GM18858 (cell line): Measurements from ENCODE around the gene TIAM2.
"Not testable (repeated sequence)": the region's sequence is repeated elsewhere in the genome, so short reads cannot be mapped to it uniquely, and the experiment has no call there.

Source experiments
- ATAC-seq: cut with Tn5 transposase; IDR thresholded peaks from one replicate; pipeline ENCODE4 v1.9.1; 2021; ENCODE audit not compliant: unreplicated experiment

TIAM2 gene

DNA sequence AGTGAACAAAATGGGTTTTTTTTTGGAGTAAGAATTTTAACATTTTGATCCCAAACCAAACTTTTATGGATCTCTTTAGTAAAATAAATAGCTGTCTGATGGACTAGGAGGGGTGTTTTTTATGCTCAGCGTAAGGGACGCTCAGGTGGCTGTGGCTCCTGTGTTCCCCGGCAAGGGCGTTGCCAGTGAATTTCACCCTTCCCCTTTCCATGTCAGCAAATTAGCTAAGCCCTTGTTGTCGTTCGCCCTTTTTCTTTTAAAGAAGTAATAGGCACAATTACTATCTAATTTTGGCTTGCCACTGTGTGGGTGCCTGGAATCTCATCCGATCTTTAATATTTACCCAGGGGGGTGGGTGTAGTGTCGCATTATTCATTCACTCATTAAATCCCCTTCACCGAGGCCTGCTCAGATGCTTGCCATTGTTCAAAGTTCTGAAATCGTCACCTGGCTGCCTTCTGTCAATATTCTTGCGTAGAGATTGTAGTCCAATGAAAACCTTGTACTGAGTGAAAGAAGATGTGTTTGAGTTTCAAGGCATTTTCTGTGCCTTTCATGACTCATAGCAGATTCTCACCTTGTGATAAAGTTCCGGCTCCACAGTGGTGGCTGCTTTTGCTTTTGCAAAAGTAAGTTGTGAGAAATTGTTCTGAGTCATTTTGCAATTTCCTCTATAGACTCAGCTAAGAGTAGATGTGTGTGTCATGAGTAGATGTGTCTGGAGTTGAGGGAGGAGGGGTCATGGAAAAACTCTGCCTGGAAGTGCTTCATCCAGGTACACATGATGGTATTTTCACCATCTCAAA lies 228.7 kb downstream of the TIAM2 start:
- peak; percentile 97 for ATAC-seq

DNA sequence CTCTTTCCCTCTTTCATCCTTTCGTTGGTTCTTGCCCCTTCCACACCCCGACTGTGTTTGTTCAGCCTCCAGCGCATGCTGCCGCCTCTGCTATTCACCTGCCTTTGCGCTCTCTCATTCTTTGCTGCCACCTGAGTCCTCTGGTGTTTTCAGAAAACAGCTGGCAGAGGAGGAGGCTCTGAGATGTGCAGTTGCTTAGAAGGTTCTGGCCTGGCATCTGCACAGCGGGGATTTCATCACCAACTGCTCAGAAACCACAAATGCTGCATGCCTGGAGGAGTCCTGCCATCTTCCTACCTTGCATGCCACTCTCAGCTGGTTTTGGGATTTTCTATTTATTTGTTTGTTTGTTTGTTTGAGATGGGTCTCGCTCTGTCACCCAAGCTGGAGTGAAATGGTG lies 229.5 kb downstream of the TIAM2 start:
- ATAC-seq: no peak

DNA sequence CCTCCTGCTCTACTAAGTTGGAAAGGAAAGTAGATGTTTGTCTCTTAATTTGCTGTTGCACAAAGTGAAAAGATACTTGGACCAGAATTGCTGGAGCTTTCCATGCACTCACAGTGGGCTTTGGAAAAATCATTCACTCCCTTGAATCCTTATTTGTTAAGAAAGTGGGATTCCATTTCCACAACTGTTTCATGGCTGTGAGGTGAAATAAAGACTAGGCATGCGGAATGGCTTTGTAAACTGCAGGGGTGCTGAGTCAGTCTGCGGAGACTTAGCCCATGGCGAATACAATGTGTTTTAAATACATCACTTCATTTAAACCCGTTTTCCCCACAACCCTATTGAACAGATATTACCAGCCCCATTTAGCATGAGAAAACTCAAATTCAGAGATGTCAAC lies 231.9 kb downstream of the TIAM2 start:
- ATAC-seq: no peak

DNA sequence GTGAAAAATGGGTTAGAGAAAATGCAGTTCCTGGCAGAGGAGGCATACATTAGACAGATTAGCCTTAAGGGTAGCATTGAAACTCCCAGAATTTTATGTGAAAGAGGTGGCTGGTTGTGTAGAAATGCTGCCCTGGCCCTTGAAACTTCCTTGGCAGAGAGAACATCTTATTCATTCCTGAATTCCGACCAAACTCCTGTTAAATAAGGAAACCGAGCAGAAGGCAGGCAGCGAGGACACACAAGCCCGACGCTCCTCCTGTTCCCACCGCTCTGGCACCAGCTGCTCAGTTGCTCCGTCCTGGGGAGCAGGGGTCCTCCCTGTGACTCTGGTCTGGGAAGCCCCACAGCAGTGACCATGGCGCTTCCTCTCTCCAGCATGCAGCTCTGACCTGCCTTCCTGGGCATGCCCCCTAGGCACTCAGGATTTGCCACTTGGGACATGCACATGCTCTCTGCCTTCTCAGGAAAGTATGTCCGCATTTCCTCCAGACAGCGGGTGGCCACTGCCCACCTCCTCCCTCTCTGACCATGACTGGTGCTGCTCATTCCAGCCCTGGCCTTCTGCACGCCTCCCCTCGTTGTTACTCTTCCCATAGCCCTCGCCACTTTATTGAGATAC lies 233.5 kb downstream of the TIAM2 start:
- ATAC-seq: no peak

DNA sequence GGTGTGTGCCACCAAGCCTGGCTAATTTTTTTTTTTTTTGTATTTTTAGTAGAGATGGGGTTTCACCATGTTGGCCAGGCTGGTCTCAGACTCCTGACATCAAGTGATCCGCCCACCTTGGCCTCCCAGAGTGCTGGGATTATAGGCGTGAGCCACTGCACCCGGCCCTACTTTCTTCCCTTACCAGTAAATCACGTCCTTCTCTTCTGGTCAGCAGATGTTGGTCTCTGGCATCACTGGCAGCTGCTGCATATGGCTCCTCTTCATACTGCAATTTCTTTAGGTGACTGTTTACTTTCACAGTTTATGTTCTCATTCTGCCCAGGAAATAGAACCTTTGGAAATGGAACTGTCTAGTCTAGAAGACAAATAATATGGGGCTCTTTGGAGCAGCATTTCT lies 235.9 kb downstream of the TIAM2 start:
- ATAC-seq: not testable (repeated sequence)

DNA sequence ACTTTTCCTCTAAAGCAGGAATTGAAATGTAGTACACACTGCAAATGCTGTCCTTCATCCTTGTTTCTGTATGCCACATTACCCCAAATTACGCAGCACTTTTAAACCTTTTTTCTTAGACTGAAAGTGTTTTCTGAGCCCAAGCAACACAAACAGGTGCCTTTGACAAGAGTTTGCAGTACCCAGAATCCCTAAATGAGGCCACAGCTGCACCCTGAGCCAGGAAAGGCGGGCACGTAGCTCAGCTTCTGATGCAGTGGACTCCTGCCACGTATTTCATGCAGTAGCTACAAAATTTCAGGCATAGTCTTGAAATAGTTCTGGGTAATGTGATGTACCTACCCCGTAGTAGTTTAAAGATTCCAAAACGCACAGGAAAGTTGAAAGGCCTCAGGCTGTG lies 237.7 kb downstream of the TIAM2 start:
- ATAC-seq: no peak

DNA sequence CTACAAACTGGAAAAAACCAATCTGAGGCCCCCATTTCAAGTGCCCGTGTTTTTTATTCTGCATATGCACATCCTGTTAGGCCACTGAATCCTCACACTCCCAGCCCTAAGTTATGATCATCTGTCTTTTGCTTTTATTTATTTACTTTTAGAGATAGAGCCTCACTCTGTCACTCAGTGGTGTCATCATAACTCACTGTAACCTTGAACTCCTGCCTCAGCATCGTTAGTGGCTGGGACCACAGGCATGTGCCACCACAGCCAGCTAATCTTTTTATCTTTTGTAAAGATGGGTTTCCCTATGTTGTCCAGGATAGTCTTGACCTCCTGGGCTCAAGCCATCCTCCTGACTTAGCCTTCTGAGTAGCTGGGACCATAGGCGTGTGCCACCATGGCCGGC lies 239.1 kb downstream of the TIAM2 start:
- no peak for ATAC-seq

DNA sequence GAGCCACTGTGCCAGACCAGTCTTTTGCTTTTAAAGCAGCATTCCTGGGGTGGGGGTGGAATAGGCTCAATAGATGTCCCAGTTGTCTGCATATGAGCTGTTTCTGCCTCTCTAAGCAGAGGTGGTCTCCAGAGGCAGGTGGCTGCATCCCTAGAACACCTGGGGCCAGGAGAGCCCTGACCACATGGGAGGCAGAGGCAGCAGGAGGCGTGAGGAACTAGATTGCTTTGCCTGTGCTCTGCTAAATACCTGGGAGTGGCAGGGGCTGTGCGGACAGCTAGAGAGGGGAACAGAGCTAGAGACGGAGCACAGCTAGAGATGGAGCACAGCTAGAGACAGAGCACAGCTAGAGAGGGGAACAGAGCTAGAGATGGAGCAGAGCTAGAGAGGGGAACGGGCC lies 239.6 kb downstream of the TIAM2 start:
- no peak for ATAC-seq

DNA sequence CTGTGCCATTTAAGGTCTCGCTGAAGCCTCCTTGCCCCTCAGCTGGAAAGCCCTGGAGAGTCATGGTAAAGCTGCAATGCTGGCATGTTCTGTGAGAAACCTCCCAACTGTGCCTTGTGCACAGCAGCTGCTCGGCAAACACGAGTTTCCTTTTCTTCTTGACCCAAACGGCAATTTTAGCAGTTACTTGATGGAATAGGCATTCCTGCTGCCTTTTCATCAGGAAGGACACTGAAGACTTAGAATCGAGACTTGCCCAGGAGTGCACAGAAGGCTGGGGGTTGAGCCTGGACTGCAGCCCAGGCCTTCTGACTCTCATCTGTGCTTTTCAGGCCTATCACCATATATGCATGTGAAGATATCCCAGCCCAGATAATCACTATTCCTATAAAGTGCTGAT lies 240.0 kb downstream of the TIAM2 start:
- no peak for ATAC-seq

DNA sequence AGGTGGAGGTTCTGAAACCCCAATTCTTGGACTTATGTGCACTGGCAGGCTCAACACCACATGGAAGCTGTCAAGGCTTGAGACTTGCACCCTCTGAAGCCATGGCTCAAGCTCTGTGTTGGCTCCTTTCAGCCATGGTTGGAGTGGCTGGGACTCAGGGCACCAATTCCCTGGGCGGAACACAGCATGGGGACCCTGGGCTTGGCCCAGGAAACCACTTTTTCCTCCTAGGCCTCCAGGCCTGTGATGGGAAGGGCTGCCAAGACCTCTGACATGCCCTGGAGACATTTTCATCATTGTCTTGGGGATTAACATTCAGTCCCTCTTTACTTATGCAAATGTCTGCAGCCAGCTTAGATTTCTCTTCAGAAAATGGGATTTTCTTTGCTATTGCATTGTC lies 242.5 kb downstream of the TIAM2 start:
- no peak for ATAC-seq

DNA sequence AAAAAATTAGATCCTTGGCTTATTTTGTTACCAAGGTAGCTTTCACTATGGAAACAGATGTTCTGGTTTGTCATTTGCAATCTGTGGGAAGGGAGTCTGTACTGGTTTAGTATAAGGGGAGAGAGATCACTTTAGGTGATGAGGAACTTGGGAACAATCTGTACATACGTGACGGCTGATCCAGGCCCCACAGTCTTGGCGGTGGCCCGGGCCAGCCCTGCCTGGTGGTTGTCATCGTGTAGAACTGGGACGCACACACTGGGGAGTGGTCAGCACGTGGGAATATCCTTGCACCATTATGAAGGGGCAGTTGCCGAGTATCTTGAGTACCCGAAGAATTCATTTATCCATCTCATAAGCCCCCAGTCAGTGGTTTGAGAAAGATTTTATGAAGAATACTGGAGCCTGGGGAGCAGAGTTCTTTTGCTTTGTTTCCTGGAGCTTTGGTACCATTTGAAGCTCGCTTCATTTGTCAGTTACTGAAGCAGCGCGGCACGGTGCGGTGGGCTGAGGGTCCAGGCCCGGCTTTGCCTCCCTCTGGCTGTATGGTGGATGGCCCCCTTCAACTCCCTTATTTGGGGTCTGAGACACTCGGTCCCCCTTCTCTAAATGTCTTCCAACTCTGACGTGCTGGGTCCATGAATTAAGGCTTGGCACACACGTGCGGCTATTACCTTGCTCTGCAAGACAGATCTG lies 245.9 kb downstream of the TIAM2 start:
- no peak for ATAC-seq

DNA sequence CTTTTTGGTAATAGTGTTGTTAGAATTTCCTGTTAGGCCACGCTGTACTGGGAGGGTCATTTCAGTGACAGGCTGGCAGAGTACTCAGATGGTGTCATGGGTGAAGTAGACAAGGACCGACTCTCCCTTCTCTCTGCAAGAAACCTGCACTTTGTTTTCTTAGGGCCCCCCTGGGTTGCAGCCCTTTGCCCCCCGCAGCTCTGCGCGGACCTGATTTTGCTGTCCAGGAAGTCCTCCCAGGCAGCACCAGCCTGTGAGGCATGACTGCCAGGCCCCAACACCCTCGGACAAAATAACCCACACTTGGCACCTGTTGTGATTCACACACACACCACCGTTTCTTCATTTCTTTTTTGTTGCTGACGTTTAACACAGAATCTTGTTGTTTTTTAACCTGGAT lies 246.9 kb downstream of the TIAM2 start:
- no peak for ATAC-seq

DNA sequence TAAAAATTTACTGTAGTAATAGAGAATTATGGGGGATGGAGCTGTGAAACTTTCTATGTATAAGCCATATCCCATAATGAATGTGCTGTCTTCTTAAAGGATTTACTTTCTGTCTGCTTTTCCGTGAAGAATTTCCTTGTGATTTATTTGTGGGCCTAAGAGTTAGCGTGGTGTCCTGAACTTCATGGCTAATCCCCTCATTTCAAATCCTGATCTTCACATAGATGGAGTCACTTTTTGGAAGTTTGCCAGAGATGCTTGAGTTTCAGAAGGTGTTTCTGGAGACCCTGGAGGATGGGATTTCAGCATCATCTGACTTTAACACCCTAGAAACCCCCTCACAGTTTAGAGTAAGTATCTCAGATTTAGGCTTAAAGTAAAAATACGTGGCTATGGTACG lies 249.3 kb downstream of the TIAM2 start:
- ATAC-seq: no peak

DNA sequence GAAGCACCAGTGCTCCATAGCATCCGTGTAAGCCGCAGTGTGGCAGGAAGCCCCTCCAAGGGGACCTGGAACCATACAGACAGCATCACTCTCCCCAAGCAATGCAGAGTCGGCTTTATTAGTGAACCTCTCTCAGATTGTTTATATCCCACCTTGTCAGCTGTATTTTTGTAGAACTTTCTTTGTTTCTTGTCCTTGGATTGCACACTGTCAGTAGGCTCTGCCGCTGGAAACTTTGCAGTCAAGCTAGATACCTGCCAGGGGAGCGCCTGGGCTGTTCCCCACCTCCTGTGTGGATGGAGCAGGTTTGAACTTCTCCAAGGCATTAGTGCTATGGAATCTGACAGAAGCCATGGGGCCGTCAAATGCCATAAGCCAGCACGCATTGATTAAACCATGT lies 250.1 kb downstream of the TIAM2 start:
- ATAC-seq: no peak

DNA sequence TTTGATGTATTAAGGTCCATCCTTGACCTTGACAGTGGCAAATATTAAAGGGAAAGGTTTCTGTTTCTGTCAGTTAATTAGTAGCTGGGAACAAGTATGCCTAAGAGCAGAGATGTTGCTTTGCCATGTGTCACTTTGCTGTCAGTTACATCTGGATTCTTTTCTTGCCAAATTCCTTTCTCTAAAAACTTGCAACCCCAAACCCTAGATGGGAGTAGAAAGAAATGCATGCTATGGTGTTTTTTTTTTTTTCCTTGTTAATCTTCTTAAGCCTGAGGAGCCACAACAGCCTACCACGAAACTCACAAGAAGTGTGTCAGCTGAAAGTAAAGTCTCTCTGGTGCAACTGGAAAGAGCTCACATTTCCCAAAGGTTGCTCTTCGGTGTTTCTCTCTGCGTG lies 250.7 kb downstream of the TIAM2 start:
- no peak for ATAC-seq

DNA sequence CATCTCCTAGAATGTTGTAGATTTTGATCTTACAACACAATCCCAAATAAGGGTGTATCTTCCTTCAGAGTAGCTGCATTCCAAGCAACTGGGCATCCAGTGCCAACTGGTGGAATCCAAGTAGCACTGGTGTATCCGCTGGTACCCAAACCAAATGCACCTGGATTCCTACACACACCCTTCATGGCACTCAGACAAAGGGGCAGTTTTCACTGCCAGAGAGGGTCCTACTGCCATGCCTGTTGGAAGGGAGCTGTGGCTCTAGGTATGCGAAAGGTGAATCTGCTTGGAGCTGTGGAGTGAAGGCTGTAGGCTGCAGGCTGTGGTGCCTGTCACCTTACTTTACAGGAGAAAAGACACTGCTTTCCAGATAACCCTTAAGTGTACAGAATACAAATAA lies 251.7 kb downstream of the TIAM2 start:
- ATAC-seq: no peak

DNA sequence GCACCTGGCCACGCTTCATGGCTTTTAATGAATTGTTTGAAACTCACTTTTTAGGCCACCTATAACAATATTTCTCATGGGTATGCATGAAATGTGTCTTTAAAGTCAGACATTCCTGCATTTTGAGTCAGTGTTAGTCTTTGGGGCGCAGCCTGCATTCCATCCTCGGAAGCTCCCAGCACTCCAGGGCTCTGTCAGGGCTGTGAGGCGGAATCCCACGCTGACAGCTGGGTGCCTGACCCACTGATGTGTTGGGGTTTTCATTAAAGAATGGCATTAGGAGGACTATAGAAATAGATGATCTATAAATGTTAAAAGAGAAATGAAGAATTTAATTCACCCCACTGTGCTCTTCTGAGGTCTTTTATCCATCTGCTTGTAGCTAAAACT lies 252.5 kb downstream of the TIAM2 start:
- no peak for ATAC-seq

DNA sequence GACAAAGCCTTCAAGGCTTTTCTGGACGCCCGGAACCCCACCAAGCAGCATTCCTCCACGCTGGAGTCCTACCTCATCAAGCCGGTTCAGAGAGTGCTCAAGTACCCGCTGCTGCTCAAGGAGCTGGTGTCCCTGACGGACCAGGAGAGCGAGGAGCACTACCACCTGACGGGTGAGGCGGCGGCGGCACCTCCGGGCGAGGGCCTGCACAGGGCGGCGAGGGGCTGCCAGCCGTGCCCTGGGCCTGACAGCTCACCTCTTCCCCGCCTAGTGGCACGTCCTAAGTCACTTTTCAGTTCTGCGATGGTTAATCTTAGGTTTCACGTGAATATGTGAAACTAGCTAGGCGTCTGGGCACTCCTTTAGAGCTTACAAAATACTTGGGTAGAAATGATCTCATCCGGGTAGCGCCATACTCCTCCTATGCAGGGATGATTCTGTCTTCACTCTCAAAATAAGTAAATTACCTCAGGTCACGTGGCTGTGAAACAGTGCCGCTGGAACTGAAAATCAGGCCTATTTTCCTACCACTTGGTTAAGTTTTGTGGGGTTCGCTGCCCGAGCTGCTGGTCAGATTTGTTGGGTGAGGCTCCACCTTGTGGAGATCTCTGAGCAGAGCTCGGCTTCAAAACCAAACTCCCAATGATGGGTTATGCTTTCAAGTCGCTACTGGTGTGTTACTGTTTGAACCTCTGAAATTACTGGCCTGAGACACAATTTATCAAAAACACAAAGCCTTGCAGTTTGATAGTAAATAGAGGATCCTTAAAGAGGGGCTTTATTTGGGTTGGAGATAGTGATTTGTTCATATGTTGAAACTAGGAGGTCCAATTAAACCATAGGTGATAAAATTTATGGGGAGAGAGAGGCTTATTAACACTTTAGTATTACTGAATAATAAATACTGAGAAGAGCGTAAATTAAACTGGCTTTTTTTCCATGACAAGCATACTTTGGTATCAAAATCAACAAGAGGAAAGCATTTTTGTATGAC lies 253.2 kb downstream of the TIAM2 start:
- peak; percentile 52 for ATAC-seq

DNA sequence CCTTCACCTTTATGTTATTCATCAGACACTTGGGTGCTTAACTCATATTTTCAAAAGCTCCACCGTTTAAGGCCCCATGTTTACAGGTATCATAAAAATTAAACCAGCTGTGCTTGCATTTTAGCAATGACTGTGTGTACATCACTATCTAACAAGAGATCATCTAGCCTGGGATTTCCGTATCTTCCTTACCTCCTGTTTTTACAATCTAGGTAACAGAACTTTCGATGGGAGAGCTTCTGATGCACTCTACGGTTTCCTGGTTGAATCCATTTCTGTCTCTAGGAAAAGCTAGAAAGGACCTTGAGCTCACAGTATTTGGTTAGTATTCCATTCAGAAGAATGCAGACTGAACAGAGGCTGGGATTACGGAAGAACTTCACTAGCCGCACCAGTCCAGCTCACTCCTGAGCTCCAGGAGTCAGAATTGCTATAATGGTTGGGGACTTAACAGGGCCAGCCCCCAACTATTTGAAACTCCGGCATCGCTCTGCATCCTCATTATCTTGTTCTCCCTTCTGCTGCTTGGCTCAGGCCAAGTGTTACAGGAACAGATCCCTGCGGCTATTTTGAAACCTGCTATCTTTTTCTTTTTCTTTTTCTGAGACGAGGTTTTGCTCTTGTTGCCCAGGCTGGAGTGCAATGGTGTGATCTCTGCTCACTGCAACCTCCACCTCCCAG lies 255.7 kb downstream of the TIAM2 start:
- ATAC-seq: no peak

DNA sequence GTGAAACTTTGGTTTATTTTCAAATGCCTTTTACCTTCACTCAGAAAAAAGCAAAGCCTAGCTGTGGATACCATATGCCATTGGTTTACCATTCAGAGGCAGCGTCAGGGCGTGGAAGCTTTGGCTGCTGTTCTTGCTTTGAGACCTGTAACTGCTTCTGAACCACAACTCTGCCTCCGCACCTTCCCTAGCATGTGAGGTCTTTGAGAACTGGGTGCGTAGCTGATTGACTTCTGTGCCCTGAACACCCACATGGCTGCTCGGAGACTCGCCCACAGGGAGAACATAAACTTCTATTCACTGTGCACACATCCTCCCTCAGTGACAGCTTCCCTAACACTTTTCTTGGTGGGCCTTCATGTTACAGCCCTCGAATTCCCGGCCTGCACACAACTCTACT lies 257.5 kb downstream of the TIAM2 start:
- no peak for ATAC-seq

DNA sequence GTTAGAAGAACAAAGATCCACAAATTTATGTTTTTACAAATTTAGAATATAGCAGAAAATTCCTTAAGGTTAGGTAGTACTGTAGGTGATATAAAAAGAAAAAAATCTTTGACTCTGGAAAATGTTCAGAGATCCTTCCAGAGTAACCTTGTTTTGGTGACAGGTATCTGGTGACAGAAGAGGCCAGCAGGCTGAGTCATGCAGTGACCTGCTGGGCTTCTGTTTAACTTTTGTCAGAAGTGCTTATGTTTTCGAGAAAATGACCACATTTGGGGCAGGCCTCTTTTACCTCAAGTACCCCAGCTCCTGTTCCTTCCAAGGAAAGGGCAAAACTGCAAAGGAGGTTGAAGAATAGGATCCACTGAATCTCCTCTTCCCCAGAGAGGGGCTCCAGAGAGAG lies 258.2 kb downstream of the TIAM2 start:
- no peak for ATAC-seq
